Upper lobe of right lung (tissue), 1 donor: ENCODE results near the gene ELOVL3. TPM values are rescaled to one million over a fixed set of nuclear protein-coding genes. Genes with fewer than 3 reads are reported as not detected.

ENCODE experiments used
- ATAC-seq: fragments of 200-7000 bp; cut with Tn5 transposase; one replicate; pipeline ENCODE4 v1.9.1; 2020; ENCODE audit warnings: mild to moderate bottlenecking, moderate library complexity
- DNase-seq: peaks from one replicate; pipeline ENCODE4 v3.0.0-alpha.2; 2020
- H3K27ac ChIP-seq: fragments of 200-600 bp; one replicate; pipeline ENCODE4 v1.8.0; 2022
- H3K27me3 ChIP-seq: fragments of 200-600 bp; one replicate; pipeline ENCODE4 v1.8.0; 2022; ENCODE audit warnings: mild to moderate bottlenecking
- H3K36me3 ChIP-seq: fragments of 200-600 bp; one replicate; pipeline ENCODE4 v1.8.0; 2022
- H3K4me1 ChIP-seq: fragments of 200-600 bp; one replicate; pipeline ENCODE4 v1.8.0; 2022
- H3K4me3 ChIP-seq: fragments of 200-600 bp; one replicate; pipeline ENCODE4 v1.8.0; 2022; ENCODE audit warnings: mild to moderate bottlenecking
- H3K9me3 ChIP-seq: fragments of 200-600 bp; one replicate; pipeline ENCODE4 v1.8.0; 2022
- CTCF ChIP-seq: fragments of 200-600 bp; IDR thresholded peaks from one replicate; pipeline ENCODE4 v1.8.0; 2022; ENCODE audit warnings: antibody characterized with exemption
- intact Hi-C: fragments of 100-400 bp; cut with DNase I; formaldehyde crosslinking; loops from one replicate; pipeline ENCODE4 v1.11.0; 2022
- total RNA-seq: library from RNA; stranded (reverse); fragmentation: NEBNext Ultra II Directional; extraction: Animal tissue kit (Norgen Biotek cat#: 25700); gene quantifications from one replicate; pipeline ENCODE4 v1.2.1, GENCODE V29; 2021
- donor health status: DM: no; HTN: yes; CAD: no; lungs with severe emphysema.

The ELOVL3 gene
- total RNA-seq, 1 donor from 2014 or later, result 0.87 TPM

DNA sequence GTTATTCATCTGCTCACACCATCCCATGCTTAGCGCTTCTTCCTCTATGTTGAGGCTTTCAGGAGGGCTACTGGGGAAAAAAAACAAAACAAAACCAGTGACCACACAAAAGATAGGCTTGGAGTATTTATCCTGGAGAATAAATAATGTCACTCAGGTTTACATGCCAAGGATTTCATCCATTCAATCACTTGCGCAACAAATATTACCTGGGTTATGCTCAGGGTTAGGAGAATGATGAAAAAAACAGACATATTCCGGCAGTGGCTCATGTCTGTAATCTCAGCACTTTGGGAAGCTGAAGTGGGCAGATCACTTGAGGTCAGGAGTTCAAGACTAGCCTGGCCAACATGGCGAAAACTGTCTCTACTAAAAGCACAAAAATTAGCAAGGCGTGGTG, 3.3 kb upstream of the ELOVL3 start:
- H3K4me3 ChIP-seq, result no peak overlapping the region
- DNase-seq, result no peak
- no peak for TF ChIP-seq CTCF
- H3K27me3 ChIP-seq, result no peaks in the 10 kb centered on the region
- no peak for ATAC-seq
- no peak overlapping the region for H3K27ac ChIP-seq
- no peaks in the 10 kb centered on the region for H3K36me3 ChIP-seq
- no peaks in the 10 kb centered on the region for H3K9me3 ChIP-seq
- peaks cover 19% of the 10 kb centered on the region for H3K4me1 ChIP-seq
- intact Hi-C loops, result no loop called here

DNA sequence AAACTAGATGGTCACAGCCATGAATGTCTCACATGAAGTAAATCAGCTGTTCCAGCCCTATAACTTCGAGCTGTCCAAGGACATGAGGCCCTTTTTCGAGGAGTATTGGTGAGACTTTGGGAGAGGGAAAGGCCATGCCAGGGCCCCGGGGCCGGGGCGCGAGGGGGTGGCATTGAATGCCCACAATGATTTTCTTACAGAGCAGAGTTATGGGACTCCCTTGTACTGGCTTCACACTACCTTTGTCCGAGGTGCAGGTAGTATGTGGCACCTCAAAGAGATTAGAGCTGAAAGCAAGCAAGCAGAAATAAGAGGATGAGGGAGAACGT, 407 bp downstream of the ELOVL3 start:
- peak overlapping the region; percentile 74 for H3K27ac ChIP-seq
- peak overlapping the region; percentile 42 for H3K4me3 ChIP-seq
- no peaks in the 10 kb centered on the region for H3K9me3 ChIP-seq
- intact Hi-C loops, result no loop called here
- no peak for TF ChIP-seq CTCF
- H3K36me3 ChIP-seq, result no peaks in the 10 kb centered on the region
- peaks cover 7% of the 10 kb centered on the region for H3K27me3 ChIP-seq
- H3K4me1 ChIP-seq, result peaks cover 36% of the 10 kb centered on the region
- DNase-seq (no peak), ATAC-seq (no peak)

- Histone ChIP-seq H3K27me3 (peaks cover 13% of the 10 kb centered on the region), H3K9me3 (no peaks in the 10 kb centered on the region), H3K4me1 (peaks cover 40% of the 10 kb centered on the region), H3K36me3 (no peaks in the 10 kb centered on the region), H3K27ac (no peak overlapping the region), H3K4me3 (no peak overlapping the region)
- no peak for TF ChIP-seq CTCF
- ATAC-seq, result peak; percentile 55
- intact Hi-C loops, result no loop called here
- peak; percentile 76 for DNase-seq
Measured at GRCh38 chr10:102227050-102227449, 951 bp downstream of the ELOVL3 start.

- Histone ChIP-seq H3K36me3 (no peaks in the 10 kb centered on the region), H3K4me1 (peaks cover 40% of the 10 kb centered on the region), H3K27ac (no peak overlapping the region), H3K4me3 (peak overlapping the region; percentile 50), H3K27me3 (peaks cover 34% of the 10 kb centered on the region), H3K9me3 (no peaks in the 10 kb centered on the region)
- ATAC-seq (peak; percentile 75), DNase-seq (peak; percentile 92)
- peak; percentile 94 for TF ChIP-seq CTCF
- intact Hi-C loops, result loop anchor here (5.0 kb wide), 1 partner anchor 122 kb away; no protein-coding TSS in a partner anchor
Measured at GRCh38 chr10:102229810-102230263, 3.7 kb downstream of the ELOVL3 start.

GRCh38 chr10:102230264-102230860, 4.3 kb downstream of the ELOVL3 start:
- Histone ChIP-seq H3K9me3 (no peaks in the 10 kb centered on the region), H3K36me3 (no peaks in the 10 kb centered on the region), H3K4me3 (peak overlapping the region; percentile 50), H3K27ac (no peak overlapping the region), H3K4me1 (peaks cover 37% of the 10 kb centered on the region), H3K27me3 (peaks cover 36% of the 10 kb centered on the region)
- no peak for ATAC-seq
- DNase-seq, result peak; percentile 76
- no peak for TF ChIP-seq CTCF
- intact Hi-C loops, result loop anchor here (5.0 kb wide), 1 partner anchor 122 kb away; no protein-coding TSS in a partner anchor
